Measurements from ENCODE around the gene DEGS2.

Gene DEGS2

GRCh38 chr14:100149851-100150611 lies 9.4 kb downstream of the DEGS2 start:
- ChIA-PET POLR2A (no interaction called here), CTCF (no interaction called here)
- DNase-seq (ENCODE audit: low read depth, low spot score), result no peak
- H3K4me3 ChIP-seq (ENCODE audit: low read depth, low read length), result no peak overlapping the region
- no peak for TF ChIP-seq CTCF (IDR thresholded peaks at IDR 0.05; ENCODE audit: insufficient read depth, low read length, missing control alignments)

- ChIA-PET POLR2A (no interaction called here), CTCF (interaction anchor here (0.9 kb wide), 1 partner anchor 41 kb away, joined by 3 read pairs; no protein-coding TSS in a partner anchor)
- H3K4me3 ChIP-seq (ENCODE audit: low read depth, low read length), result no peak overlapping the region
- DNase-seq (ENCODE audit: low read depth, low spot score), result no peak
- no peak for TF ChIP-seq CTCF (IDR thresholded peaks at IDR 0.05; ENCODE audit: insufficient read depth, low read length, missing control alignments)
These were observed 10.4 kb downstream of the DEGS2 start for GRCh38 chr14:100148837-100149731.

- POLR2A ChIA-PET, result no interaction called here
- no peak overlapping the region for H3K4me3 ChIP-seq (ENCODE audit: low read depth, low read length)
- no peak for TF ChIP-seq CTCF (IDR thresholded peaks at IDR 0.05; ENCODE audit: insufficient read depth, low read length, missing control alignments)
- CTCF ChIA-PET, result no interaction called here
- DNase-seq (ENCODE audit: low read depth, low spot score), result no peak
These were observed 11.6 kb downstream of the DEGS2 start for GRCh38 chr14:100147691-100148464.

GRCh38 chr14:100147181-100147631 lies 12.2 kb downstream of the DEGS2 start:
- ChIA-PET CTCF (no interaction called here), POLR2A (no interaction called here)
- no peak for DNase-seq (ENCODE audit: low read depth, low spot score)
- H3K4me3 ChIP-seq (ENCODE audit: low read depth, low read length), result no peak overlapping the region
- TF ChIP-seq CTCF (IDR thresholded peaks at IDR 0.05; ENCODE audit: insufficient read depth, low read length, missing control alignments), result no peak

- ChIA-PET POLR2A (no interaction called here), CTCF (no interaction called here)
- no peak for DNase-seq (ENCODE audit: low read depth, low spot score)
- TF ChIP-seq CTCF (IDR thresholded peaks at IDR 0.05; ENCODE audit: insufficient read depth, low read length, missing control alignments), result no peak
- no peak overlapping the region for H3K4me3 ChIP-seq (ENCODE audit: low read depth, low read length)
These were observed 12.8 kb downstream of the DEGS2 start for GRCh38 chr14:100146531-100147091.
